Panc1 (cell line): ENCODE data around the gene CDK11B.

ENCODE experiments used
- SIN3A ChIP-seq: IDR thresholded peaks from 2 replicates; pipeline ENCODE4 v1.6.1; 2012; ENCODE audit warnings: low read depth, mild to moderate bottlenecking, low read length, moderate library complexity, borderline replicate concordance; ENCODE audit not compliant: insufficient read depth
- TF ChIP-seq, protein P1 (sequence below): fragments of 450-650 bp; IDR thresholded peaks from 2 replicates; pipeline ENCODE4 v1.5.1; 2017; ENCODE audit warnings: mild to moderate bottlenecking

DNA sequence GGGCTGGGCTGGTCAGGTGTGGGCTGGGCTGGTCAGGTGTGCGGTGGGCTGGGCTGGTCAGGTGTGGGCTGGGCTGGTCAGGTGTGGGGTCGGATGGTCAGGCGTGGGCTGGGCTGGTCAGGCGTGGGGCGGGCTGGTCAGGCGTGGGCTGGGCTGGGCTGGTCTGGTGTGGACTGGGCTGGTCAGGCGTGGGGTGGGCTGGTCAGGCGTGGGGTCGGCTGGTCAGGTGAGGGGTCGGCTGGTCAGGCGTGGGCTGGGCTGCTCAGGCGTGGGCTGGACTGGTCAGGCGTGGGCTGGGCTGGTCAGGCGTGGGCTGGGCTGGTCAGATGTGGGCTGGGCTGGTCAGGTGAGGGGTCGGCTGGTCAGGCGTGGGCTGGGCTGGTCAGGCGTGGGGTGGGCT lies 53.1 kb downstream of the CDK11B start:
- TF ChIP-seq, protein P1, sequence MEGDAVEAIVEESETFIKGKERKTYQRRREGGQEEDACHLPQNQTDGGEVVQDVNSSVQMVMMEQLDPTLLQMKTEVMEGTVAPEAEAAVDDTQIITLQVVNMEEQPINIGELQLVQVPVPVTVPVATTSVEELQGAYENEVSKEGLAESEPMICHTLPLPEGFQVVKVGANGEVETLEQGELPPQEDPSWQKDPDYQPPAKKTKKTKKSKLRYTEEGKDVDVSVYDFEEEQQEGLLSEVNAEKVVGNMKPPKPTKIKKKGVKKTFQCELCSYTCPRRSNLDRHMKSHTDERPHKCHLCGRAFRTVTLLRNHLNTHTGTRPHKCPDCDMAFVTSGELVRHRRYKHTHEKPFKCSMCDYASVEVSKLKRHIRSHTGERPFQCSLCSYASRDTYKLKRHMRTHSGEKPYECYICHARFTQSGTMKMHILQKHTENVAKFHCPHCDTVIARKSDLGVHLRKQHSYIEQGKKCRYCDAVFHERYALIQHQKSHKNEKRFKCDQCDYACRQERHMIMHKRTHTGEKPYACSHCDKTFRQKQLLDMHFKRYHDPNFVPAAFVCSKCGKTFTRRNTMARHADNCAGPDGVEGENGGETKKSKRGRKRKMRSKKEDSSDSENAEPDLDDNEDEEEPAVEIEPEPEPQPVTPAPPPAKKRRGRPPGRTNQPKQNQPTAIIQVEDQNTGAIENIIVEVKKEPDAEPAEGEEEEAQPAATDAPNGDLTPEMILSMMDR, result no peak
- TF ChIP-seq SIN3A, result no peak
